ENCODE measurements around the gene ACOT7. TPM values are rescaled to one million over a fixed set of nuclear protein-coding genes. Genes with fewer than 3 reads are reported as not detected.
"Not testable (repeated sequence)": the region's sequence is repeated elsewhere in the genome, so short reads cannot be mapped to it uniquely, and the experiment has no call there.

ACOT7 gene
- total RNA-seq, 1 donor from 2014 or later = 16.1 TPM

- Histone ChIP-seq H3K36me3 (no peaks in the 10 kb centered on the region), H3K27me3 (no peaks in the 10 kb centered on the region), H3K9me3 (no peaks in the 10 kb centered on the region), H3K4me3 (no peak overlapping the region), H3K27ac (no peak overlapping the region), H3K4me1 (no peaks in the 10 kb centered on the region)
- intact Hi-C loops (cut with DNase I) = no loop called here
- DNase-seq (ENCODE audit: low spot score in 2 of 2) = no peak
- no peak for TF ChIP-seq CTCF (IDR thresholded peaks at IDR 0.05)
These were observed 15.3 kb downstream of the ACOT7 start for GRCh38 chr1:6378096-6378746.

GRCh38 chr1:6373961-6374720 lies 19.4 kb downstream of the ACOT7 start:
- Histone ChIP-seq H3K27ac (no peak overlapping the region), H3K4me3 (no peak overlapping the region), H3K4me1 (no peaks in the 10 kb centered on the region), H3K27me3 (no peaks in the 10 kb centered on the region), H3K36me3 (no peaks in the 10 kb centered on the region), H3K9me3 (no peaks in the 10 kb centered on the region)
- no peak for TF ChIP-seq CTCF (IDR thresholded peaks at IDR 0.05)
- intact Hi-C loops (cut with DNase I) = no loop called here
- DNase-seq (ENCODE audit: low spot score in 2 of 2) = no peak

GRCh38 chr1:6372236-6372635 lies 21.3 kb downstream of the ACOT7 start:
- H3K36me3 ChIP-seq; H3K4me3 ChIP-seq; H3K27me3 ChIP-seq; intact Hi-C loops (cut with DNase I); H3K27ac ChIP-seq; DNase-seq (ENCODE audit: low spot score in 2 of 2); H3K9me3 ChIP-seq: not testable (repeated sequence)
- peaks cover 0 to 14% of the 10 kb centered on the region in 2 donors for H3K4me1 ChIP-seq

GRCh38 chr1:6370006-6370405 lies 23.6 kb downstream of the ACOT7 start:
- DNase-seq (ENCODE audit: low spot score in 2 of 2) = no peak
- no peaks in the 10 kb centered on the region for H3K36me3 ChIP-seq
- H3K4me1 ChIP-seq = peaks cover 0 to 18% of the 10 kb centered on the region in 2 donors
- H3K27me3 ChIP-seq = no peaks in the 10 kb centered on the region
- H3K27ac ChIP-seq = no peak overlapping the region
- intact Hi-C loops (cut with DNase I) = no loop called here
- no peak overlapping the region for H3K4me3 ChIP-seq
- H3K9me3 ChIP-seq = no peaks in the 10 kb centered on the region
- TF ChIP-seq CTCF (IDR thresholded peaks at IDR 0.05) = no peak

- intact Hi-C loops (cut with DNase I) = no loop called here
These were observed 26.1 kb downstream of the ACOT7 start for GRCh38 chr1:6367381-6368012.

More at GRCh38 chr1:6367381-6368012, 26.1 kb downstream of the ACOT7 start:
- Histone ChIP-seq H3K36me3 (no peaks in the 10 kb centered on the region), H3K4me1 (peaks cover 0 to 22% of the 10 kb centered on the region in 2 donors), H3K4me3 (no peak overlapping the region), H3K9me3 (no peaks in the 10 kb centered on the region), H3K27me3 (no peaks in the 10 kb centered on the region), H3K27ac (peak overlapping the region in 1 of 2 donors; percentile 26)
- DNase-seq (ENCODE audit: low spot score in 2 of 2) = no peak
- TF ChIP-seq CTCF (IDR thresholded peaks at IDR 0.05) = no peak

Data from ascending aorta (tissue), 2 donors.